AG04449 (cell line): ENCODE data around the gene NUDCD2.

ENCODE experiments used
- CTCF ChIA-PET: fragments of 350-600 bp; formaldehyde crosslinking; extraction: SDS; loops from one replicate; lab custom pipeline; 2021; ENCODE audit warnings: antibody characterized with exemption; lab: Yijun Ruan, JAX
- POLR2A ChIA-PET: fragments of 400-600, 350-600 bp; formaldehyde crosslinking; extraction: SDS; loops from one replicate; lab custom pipeline; 2020; ENCODE audit warnings: antibody characterized with exemption, inconsistent platforms; lab: Yijun Ruan, JAX
- DNase-seq: peaks from one replicate; pipeline ENCODE4 v3.0.0-alpha.2; 2010; ENCODE audit warnings: low read depth, low spot score
- H3K4me3 ChIP-seq: 2 replicates; pipeline ENCODE4 v1.5.1; 2011; ENCODE audit warnings: low read depth, mild to moderate bottlenecking, control low read depth, low read length
- CTCF ChIP-seq: IDR thresholded peaks from one replicate; pipeline ENCODE4 v1.5.1; 2011; ENCODE audit warnings: mild to moderate bottlenecking, moderate library complexity, low read length, control low read depth, inconsistent platforms; ENCODE audit not compliant: insufficient read depth; ENCODE audit errors: missing control alignments

The NUDCD2 gene

GRCh38 chr5:163459819-163460561 is at the start of gene NUDCD2:
NUDCD2 (minus strand) TSS chr5:163460102; CDS start chr5:163460050, 52 bp downstream.
- TF ChIP-seq CTCF, result peak; percentile 35
- ChIA-PET POLR2A (interaction anchor here (0.6 to 2.6 kb wide), 6 partner anchors 12 to 47 kb away, joined by 3 to 12 read pairs (median 4); partner anchors contain the start of genes CCNG1 and MAT2B), CTCF (interaction anchor here (1.1 to 5.1 kb wide), 6 partner anchors 11 to 51 kb away, joined by 3 to 40 read pairs (median 3); no protein-coding TSS in a partner anchor)
- peak; percentile 94 for DNase-seq
- H3K4me3 ChIP-seq, result peak within 1 kb of the TSS; percentile 80

GRCh38 chr5:163509291-163509951 is 49.5 kb upstream of the NUDCD2 start:
- DNase-seq, result no peak
- H3K4me3 ChIP-seq, result no peak overlapping the region
- TF ChIP-seq CTCF, result no peak
- POLR2A ChIA-PET, result no interaction called here
- CTCF ChIA-PET, result interaction anchor here (1.3 kb wide), 1 partner anchor 20 kb away, joined by 3 read pairs; no protein-coding TSS in a partner anchor

GRCh38 chr5:163508753-163509152 is 48.9 kb upstream of the NUDCD2 start:
- H3K4me3 ChIP-seq, result no peak overlapping the region
- no peak for TF ChIP-seq CTCF
- POLR2A ChIA-PET, result no interaction called here
- CTCF ChIA-PET, result interaction anchor here (1.3 kb wide), 2 partner anchors 8 to 19 kb away, joined by 3 to 4 read pairs; no protein-coding TSS in a partner anchor
- no peak for DNase-seq

GRCh38 chr5:163506726-163507125 is 46.8 kb upstream of the NUDCD2 start:
- POLR2A ChIA-PET, result interaction anchor here (1.7 kb wide), 1 partner anchor 46 kb away, joined by 5 read pairs; the partner anchor contains the start of genes HMMR and NUDCD2
- H3K4me3 ChIP-seq, result peak overlapping the region; percentile 78
- TF ChIP-seq CTCF, result no peak
- CTCF ChIA-PET, result interaction anchor here (0.7 to 1.5 kb wide), 4 partner anchors 32 to 56 kb away, joined by 3 to 6 read pairs (median 3); no protein-coding TSS in a partner anchor
- no peak for DNase-seq

GRCh38 chr5:163506095-163506457 is 46.2 kb upstream of the NUDCD2 start:
- no peak for TF ChIP-seq CTCF
- peak overlapping the region; percentile 78 for H3K4me3 ChIP-seq
- POLR2A ChIA-PET, result no interaction called here
- no peak for DNase-seq
- CTCF ChIA-PET, result interaction anchor here (1.1 to 1.9 kb wide), 4 partner anchors 17 to 47 kb away, joined by 3 to 12 read pairs (median 4); no protein-coding TSS in a partner anchor
